ENCODE results near the gene SCIMP. TPM values are rescaled to one million over a fixed set of nuclear protein-coding genes. Genes with fewer than 3 reads are reported as not detected.

The SCIMP gene
- total and polyA plus RNA-seq, 2 of the 4 experiments (the other 2 are of a cell fraction): not detected

DNA sequence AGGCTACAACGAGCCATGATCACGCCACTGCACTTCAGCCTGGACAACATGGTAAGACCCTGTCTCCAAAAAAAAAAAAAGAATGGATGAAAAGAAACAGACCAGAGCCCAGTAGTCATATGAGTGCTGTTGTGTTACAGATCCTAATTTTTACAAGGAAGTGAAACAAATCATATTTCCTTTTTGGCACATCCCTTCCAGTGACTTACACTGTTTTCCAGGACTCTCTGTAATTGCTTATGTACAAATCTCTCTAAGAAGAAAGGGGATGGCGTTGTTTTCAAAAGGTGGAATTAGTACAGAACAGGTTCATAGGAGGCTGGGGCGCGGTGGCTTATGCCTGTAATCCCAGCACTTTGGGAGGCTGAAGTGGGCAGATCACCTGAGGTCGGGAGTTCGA is 23.2 kb downstream of the SCIMP start:
- Histone ChIP-seq H2AK9ac (replicated peaks; ENCODE audit: low read depth, low read length, poor library complexity) (no peak overlapping the region), H2BK120ac (ENCODE audit: low read depth, low read length) (no peak overlapping the region), H4K20me1 (ENCODE audit: insufficient read depth, low read length) (no peaks in the 10 kb centered on the region), H3K27me3 (ENCODE audit: control insufficient read depth, insufficient read depth, low read length) (no peaks in the 10 kb centered on the region), H2AFZ (replicated peaks; ENCODE audit: low read length, poor library complexity) (no peak overlapping the region), H3K79me1 (ENCODE audit: low read depth in 1 of 2, low read length in 2 of 2) (no peaks in the 10 kb centered on the region), H2BK20ac (ENCODE audit: low read depth, low read length) (no peak overlapping the region), H3K23ac (ENCODE audit: low read depth, low read length) (no peak overlapping the region), H3K4me3 (ENCODE audit: insufficient read depth, low read depth, low read length) (no peak overlapping the region), H3K36me3 (ENCODE audit: control insufficient read depth, insufficient read depth, low read length) (0 out of 2 replicates have a peak, but pooled peaks cover 1% of the 10 kb centered on the region), H3K9me3 (ENCODE audit: control insufficient read depth, insufficient read depth, low read length) (no peaks in the 10 kb centered on the region), H3K14ac (replicated peaks; ENCODE audit: low read depth, low read length) (no peak overlapping the region), H3K4me2 (ENCODE audit: low read depth, low read length) (no peak overlapping the region), H4K8ac (ENCODE audit: low read depth in 2 of 2, low read length in 2 of 2) (no peak overlapping the region), H3K4me1 (ENCODE audit: control insufficient read depth, insufficient read depth, low read length) (no peaks in the 10 kb centered on the region), H3K18ac (ENCODE audit: low read depth, low read length) (no peak overlapping the region), H3K9me1 (ENCODE audit: insufficient read depth, low read length) (no peaks in the 10 kb centered on the region), H2AK5ac (ENCODE audit: low read depth, low read length) (no peak overlapping the region), H3K27ac (ENCODE audit: insufficient read depth, low read length) (no peak overlapping the region), H3K56ac (ENCODE audit: extremely low read depth, insufficient read depth, low read length) (no peak overlapping the region), H3K4ac (ENCODE audit: low read depth, low read length) (no peak overlapping the region), H3K9ac (ENCODE audit: low read depth, low read length) (no peak overlapping the region), H4K5ac (ENCODE audit: low read depth, low read length) (no peak overlapping the region), H2BK15ac (ENCODE audit: low read depth, low read length) (no peak overlapping the region), H4K91ac (ENCODE audit: insufficient read depth, low read depth, low read length) (no peak overlapping the region), H2BK5ac (ENCODE audit: low read depth, low read length, poor library complexity, severe bottlenecking) (no peak overlapping the region)
- in situ Hi-C loops (cut with MboI; ENCODE audit: low sequenced_read_pairs) (no loop called here), intact Hi-C loops (cut with micrococcal nuclease) (no loop called here), dilution Hi-C loops (cut with HindIII; ENCODE audit: low sequenced_read_pairs, unreplicated experiment) (no loop called here)
- no peak for ATAC-seq (ENCODE audit: low read depth)
- no peak for DNase-seq
- POLR2A ChIA-PET (ENCODE audit: unreplicated experiment): no interaction called here
- BruUV-seq (replicated peaks): no TSS peak
- WGBS, 2 experiments (ENCODE audit: extremely low coverage in 2 of 2, insufficient read length in 1 of 2): no CpG with 5 or more reads among the region's 7 CpGs
- CTCF ChIA-PET: no interaction called here
- TF ChIP-seq SMC3 (IDR thresholded peaks at IDR 0.05; ENCODE audit: low read depth, low read length) (no peak), RCOR1 (IDR thresholded peaks at IDR 0.05; ENCODE audit: insufficient replicate concordance, low read length) (no peak), BHLHE40 (IDR thresholded peaks at IDR 0.05; ENCODE audit: low read depth, low read length) (no peak), MAZ (IDR thresholded peaks at IDR 0.05; ENCODE audit: borderline replicate concordance, low read depth, low read length) (no peak), FOS (IDR thresholded peaks at IDR 0.05; ENCODE audit: low read depth, low read length) (no peak), USF2 (IDR thresholded peaks at IDR 0.05; ENCODE audit: low read depth, low read length) (no peak), RFX5 (IDR thresholded peaks at IDR 0.05; ENCODE audit: low read depth, low read length) (no peak), POLR2A (IDR thresholded peaks at IDR 0.05; ENCODE audit: low read depth, low read length) (no peak), RAD21 (IDR thresholded peaks at IDR 0.05; ENCODE audit: low read length) (no peak), MAFK (IDR thresholded peaks at IDR 0.05; ENCODE audit: low read depth, low read length) (no peak), ELK1 (IDR thresholded peaks at IDR 0.05; ENCODE audit: borderline replicate concordance, low read depth, low read length) (no peak)

Measured in IMR-90 (cell line).